ENCODE data around the gene SERPINB1.
"Not testable (repeated sequence)": the region's sequence is repeated elsewhere in the genome, so short reads cannot be mapped to it uniquely, and the experiment has no call there.

The SERPINB1 gene

DNA sequence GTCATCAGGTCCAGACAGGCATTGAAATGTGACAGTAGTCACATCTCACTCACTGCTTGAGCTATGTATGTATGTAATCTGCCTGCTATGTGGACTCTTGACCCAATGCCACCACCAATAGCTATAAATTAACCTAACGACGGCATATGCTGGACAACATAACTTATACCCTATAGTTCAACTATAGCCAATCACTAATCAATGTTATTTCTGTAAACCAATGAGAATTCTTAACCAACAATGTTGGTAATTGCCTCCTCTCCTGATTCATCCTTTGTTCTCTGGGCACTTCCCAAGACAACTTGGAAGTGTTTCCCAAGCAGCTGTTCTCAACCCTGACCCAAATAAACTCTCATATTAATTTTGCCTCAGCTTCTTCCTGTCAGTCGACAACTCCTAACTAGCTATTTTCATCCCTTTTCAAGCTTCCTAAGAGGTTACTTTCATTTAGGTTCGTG, 24.1 kb upstream of the SERPINB1 start:
- DNase-seq, result no peak

DNA sequence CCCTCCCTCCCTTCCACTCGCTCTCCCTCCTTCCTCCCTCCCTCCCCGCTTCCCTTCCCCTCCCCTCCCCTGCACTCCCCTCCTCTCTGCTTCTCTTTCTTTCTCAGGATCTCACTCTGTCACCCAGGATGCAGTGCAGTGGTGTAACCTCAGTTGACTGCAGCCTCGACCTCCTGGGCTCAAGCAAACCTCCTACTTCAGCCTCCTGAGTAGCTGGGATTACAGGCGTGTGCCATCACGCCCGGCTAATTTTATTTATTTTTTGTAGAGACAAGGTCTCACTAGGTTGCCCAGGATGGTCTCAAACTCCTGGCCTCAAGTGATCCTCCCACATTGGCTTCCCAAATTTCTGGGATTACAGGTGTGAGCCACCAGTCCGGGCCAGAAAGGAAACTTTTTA, 23.6 kb upstream of the SERPINB1 start:
- no peak for DNase-seq

DNA sequence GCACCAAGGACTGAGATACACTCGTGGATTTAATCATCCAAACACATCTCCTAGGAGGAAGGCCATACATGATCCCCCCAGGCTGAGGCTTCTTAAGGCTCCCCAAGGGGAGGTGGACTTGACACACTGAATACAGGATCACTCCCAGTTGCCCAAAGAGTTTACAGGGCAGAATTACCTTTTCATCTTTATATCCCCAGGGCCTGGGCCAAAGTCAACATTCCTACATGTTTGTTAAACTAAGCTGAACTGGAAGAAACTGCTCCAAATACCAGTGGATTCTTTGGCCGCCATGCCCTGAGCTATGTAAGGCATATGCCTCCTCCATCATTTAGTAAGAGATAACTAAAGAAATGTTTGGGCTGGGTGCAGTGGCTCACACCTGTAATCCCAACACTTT, 22.2 kb upstream of the SERPINB1 start:
- no peak for DNase-seq

GRCh38 chr6:2862712-2863181, 21.1 kb upstream of the SERPINB1 start:
- DNase-seq, result peak; percentile 19

DNA sequence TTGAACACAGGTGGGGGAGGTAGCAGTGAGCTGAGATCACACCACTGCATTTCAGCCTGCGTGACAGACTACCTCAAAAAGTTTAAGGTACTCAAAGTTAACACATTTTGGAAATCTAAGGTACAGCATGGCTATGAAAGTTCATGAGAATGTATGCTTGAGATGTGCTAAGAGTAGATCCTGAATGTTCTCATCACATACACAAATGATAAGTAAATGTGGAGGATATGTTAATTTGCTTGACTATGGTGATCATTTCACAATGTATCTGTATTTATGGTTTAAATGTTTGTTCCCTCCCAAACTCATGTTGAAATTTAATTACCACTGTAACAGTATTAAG, 20.1 kb upstream of the SERPINB1 start:
- no peak for DNase-seq

DNA sequence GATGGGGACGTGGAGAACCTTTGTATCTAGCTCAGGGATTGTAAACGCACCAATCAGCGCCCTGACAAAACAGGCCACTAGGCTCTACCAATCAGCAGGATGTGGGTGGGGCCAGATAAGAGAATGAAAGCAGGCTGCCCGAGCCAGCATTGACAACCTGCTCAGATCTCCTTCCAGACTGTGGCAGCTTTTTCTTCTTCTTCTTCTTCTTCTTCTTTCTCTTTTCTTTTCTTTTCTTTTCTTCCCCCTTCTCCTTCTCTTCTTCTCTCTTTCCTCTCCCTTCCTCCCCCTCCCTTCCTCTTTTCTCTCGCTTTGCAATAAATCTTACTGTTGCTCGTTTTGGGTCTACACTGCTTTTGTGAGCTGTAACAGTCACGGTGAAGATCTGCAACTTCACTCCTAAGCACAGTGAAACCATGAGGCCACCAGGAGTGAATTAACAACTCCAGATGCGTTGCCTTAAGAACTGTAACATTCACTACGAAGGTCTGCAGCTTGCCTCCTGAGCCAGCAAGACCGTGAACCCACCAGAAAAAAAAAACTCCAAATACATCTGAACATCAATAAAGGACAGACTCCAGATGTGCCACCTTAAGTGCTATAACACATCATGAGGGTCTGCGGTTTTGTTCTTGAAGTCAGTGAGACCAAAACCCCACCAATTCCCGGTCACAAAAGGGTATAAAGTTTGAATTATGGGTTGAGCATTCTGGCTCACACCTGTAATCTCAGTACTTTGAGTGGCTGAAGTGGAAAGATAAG, 19.6 kb upstream of the SERPINB1 start:
- DNase-seq, result no peak

DNA sequence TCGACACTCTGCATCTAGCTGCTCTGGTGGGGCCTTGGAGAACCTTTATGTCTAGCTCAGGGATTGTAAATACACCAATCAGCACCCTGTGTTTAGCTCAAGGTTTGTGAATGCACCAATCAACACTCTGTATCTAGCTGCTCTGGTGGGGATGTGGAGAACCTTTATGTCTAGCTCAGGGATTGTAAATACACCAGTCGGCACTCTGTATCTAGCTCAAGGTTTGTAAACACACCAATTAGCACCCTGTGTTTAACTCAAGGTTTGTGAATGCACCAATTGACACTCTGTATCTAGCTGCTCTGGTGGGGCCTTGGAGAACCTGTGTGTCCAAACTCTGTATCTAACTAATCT, 19.0 kb upstream of the SERPINB1 start:
- DNase-seq, result not testable (repeated sequence)

- DNase-seq, result not testable (repeated sequence)
These were observed 18.4 kb upstream of the SERPINB1 start for GRCh38 chr6:2859798-2860705.

- no peak for DNase-seq
These were observed 17.6 kb upstream of the SERPINB1 start for GRCh38 chr6:2859185-2859700.

DNA sequence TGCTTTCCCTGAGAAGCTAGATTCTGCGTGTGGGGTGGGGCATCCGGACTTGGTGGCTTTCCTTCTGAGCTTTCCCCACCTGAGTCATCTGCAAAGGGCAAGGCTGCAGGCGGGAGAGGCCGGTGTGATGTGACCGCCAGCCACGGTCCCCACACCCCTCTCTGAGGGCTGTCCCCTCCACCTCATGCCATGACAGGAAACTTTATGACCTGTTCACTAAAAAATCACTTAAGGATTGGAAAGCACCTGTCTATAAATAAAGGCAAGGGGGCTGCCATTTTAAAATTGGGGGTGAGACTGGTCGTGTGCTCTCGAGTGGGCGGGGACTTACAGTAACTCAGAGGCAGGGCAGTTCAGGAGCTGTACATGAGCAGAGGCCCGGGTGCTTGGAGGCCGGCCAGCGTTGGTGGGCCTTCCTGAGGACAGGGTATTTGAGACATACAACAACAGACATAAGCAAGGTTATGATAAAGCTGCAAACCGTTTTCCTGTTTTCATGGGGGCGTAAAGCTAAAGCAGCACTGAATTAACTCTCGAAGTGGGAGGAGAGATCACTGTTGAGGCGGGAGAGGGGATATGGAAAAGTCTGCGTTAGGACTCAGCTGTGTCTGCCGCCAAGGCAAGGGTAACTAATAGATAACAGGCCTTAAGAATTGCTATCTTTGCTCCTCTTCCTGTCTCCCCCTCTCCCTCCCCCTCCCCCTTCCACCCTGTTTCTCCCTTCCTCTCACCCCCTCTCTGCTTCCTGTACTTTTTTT, 16.1 kb upstream of the SERPINB1 start:
- peak; percentile 81 for DNase-seq

- DNase-seq, result no peak
These were observed 15.5 kb upstream of the SERPINB1 start for GRCh38 chr6:2857185-2857579.

GRCh38 chr6:2855061-2855519, 13.4 kb upstream of the SERPINB1 start:
- DNase-seq, result no peak

DNA sequence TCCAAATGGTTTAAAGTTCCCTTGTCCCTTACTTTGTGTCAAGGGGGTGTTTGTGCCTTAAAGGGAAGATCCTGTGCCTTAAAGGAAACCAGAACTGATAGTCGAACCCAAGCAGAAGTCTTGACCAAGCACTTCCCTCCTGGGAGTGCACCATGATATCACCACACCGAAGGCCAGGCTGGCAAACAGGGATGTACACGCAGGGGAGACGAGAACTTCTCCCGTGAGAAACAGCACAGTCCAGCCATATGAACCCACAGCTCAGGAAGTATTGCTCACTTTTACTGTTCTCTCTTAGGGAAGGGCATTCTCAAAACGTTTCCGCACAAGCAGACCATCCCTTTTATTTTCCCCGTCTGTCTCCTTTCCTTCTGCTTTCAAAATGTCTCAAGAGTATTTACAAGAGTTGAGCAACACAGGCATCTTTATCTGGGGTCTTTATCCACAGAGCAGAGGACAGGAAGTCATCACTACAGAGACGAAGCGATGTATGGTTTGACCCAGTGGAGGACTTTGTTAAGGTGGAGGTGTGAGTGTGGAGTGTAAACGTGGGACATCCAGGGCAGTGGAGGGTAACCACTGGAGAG, 12.8 kb upstream of the SERPINB1 start:
- DNase-seq, result no peak

- DNase-seq, result peak; percentile 86
These were observed 12.2 kb upstream of the SERPINB1 start for GRCh38 chr6:2853769-2854395.

DNA sequence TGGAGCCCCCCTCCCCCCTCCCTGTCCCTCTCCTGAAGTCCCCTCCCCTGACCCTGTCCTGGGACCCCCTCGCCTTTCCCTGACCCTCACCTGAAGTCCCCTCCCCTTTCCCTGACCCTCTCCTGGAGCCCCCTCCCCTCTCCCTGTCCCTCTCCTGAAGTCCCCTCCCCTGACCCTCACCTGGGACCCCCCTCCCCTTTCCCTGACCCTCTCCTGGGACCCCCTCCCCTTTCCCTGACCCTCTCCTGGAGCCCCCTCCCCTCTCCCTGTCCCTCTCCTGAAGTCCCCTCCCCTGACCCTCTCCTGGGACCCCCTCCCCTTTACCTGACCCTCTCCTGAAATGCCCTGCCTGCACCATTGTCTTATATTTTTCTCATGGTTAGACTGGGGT, 11.7 kb upstream of the SERPINB1 start:
- DNase-seq, result not testable (repeated sequence)

- no peak for DNase-seq
These were observed 11.3 kb upstream of the SERPINB1 start for GRCh38 chr6:2852921-2853322.

GRCh38 chr6:2852514-2852855, 10.8 kb upstream of the SERPINB1 start:
- no peak for DNase-seq

DNA sequence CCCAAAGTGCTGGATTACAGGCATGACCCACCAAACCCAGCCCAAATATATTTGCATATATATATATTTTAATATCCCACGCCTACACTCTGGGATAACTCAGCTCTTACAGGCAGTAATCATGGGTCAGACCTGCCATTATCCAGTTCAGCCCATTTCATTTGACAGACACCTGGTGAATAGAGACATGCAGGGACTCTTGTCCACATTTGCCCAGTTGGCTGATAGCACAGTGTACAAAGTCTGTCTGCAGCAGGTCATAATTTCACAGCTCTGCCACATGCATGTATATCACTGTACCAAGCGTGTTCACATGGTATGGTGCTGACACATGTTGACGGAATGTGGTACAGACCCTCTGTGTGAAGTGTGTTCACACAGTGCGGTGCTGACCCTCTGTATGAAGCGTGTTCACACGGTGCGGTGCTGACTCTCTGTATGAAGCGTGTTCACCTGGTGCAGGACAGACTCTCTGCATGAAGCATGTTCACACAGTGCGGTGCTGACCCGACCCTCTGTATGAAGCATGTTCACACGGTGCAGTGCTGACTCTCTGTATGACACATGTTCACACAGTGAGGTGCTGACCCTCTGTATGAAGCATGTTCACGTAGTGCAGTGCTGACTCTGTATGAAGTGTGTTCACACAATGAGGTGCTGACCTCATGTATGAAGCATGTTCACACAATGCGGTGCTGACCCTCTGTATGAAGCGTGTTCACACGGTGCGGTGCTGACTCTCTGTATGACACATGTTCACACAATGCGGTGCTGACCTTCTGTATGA, 10.3 kb upstream of the SERPINB1 start:
- DNase-seq, result no peak

DNA sequence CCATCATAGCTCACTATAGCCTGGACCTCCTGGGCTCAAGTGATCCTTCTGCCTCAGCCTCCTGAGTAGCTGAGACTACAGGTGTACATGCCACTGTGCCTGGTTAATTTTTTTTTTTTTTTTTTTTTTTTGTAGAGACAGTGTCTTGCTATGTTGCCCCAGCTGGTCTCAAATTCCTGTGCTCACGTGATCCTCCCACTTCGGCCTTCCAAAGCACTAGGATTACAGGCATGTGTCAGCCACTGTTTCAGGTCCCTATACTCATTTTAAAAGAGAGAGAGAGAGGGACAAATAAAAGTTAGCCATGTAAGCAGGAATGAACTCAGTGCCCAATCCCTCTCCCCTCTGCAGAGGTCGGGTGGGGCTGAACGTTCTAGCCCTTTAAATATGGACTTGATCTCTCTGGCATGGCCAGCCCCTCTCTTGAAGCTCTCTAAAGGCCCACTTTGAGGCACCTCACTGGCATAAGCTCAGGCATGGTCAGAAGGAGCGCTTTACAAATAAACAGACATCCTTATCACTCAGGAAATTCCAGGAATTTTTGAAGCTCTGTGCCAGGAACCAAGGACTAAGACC, 9.0 kb upstream of the SERPINB1 start:
- no peak for DNase-seq

- DNase-seq, result peak; percentile 45
These were observed 7.2 kb upstream of the SERPINB1 start for GRCh38 chr6:2848851-2849250.

GRCh38 chr6:2845880-2846208, 4.2 kb upstream of the SERPINB1 start:
- DNase-seq, result no peak
